PC-9 (cell line): Measurements from ENCODE around the gene SGK1. TPM values are rescaled to one million over a fixed set of nuclear protein-coding genes. Genes with fewer than 3 reads are reported as not detected.
"Not testable (repeated sequence)": the region's sequence is repeated elsewhere in the genome, so short reads cannot be mapped to it uniquely, and the experiment has no call there.

Experiments
- BruUV-seq: library from RNA; stranded (reverse); fragments of 400-500 nt; replicated peaks from 2 replicates; lab custom pipeline; 2021; lab: Mats Ljungman, UMichigan
- CTCF ChIA-PET: fragments of 300-600 bp; sonication (Branson Sonifier 250); formaldehyde crosslinking; loops from one replicate; lab custom pipeline; 2022; ENCODE audit warnings: antibody characterized with exemption; lab: Charles Lee
- POLR2A ChIA-PET: fragments of 300-600 bp; sonication (Branson Sonifier 250); formaldehyde crosslinking; loops from one replicate; lab custom pipeline; 2022; ENCODE audit warnings: antibody characterized with exemption; ENCODE audit not compliant: unreplicated experiment; lab: Charles Lee
- DNase-seq, 2 experiments: peaks; one replicate each; pipeline versions ENCODE4 v3.0.0 to v3.0.0-alpha.2; 2015 to 2022; ENCODE audit warnings: mixed read lengths in 1 of 2
- H2AFZ ChIP-seq: fragments of 200-600 bp; sonication (generic); 2 replicates; pipeline ENCODE4 v1.8.1; 2017; ENCODE audit warnings: antibody characterized with exemption
- H3F3A ChIP-seq: fragments of 200-600 bp; sonication (generic); 2 replicates; pipeline ENCODE4 v1.8.1; 2017; ENCODE audit warnings: antibody characterized with exemption, mild to moderate bottlenecking, low read depth; ENCODE audit not compliant: insufficient read depth
- H3K27ac ChIP-seq: fragments of 200-600 bp; sonication (generic); 2 replicates; pipeline ENCODE4 v1.6.1; 2016; ENCODE audit warnings: mixed run types
- H3K27me3 ChIP-seq: fragments of 200-600 bp; sonication (generic); 2 replicates; pipeline ENCODE4 v1.6.1; 2016; ENCODE audit warnings: low read depth, mixed run types; ENCODE audit not compliant: insufficient read depth
- H3K36me3 ChIP-seq: fragments of 200-600 bp; sonication (generic); 2 replicates; pipeline ENCODE4 v1.6.1; 2016; ENCODE audit warnings: low read depth, mixed run types
- H3K4me1 ChIP-seq: fragments of 200-600 bp; sonication (generic); replicated peaks from 2 replicates; pipeline ENCODE4 v1.6.1; 2016; ENCODE audit warnings: mixed run types; ENCODE audit not compliant: insufficient read depth
- H3K4me2 ChIP-seq: fragments of 200-600 bp; sonication (generic); 2 replicates; pipeline ENCODE4 v1.6.1; 2017; ENCODE audit warnings: mixed run types
- H3K4me3 ChIP-seq: fragments of 200-600 bp; sonication (generic); 2 replicates; pipeline ENCODE4 v1.6.1; 2016; ENCODE audit warnings: mixed run types
- H3K79me2 ChIP-seq: fragments of 200-600 bp; sonication (generic); 2 replicates; pipeline ENCODE4 v1.6.1; 2017; ENCODE audit warnings: low read depth, mixed run types
- H3K9me2 ChIP-seq: fragments of 200-600 bp; sonication (generic); 2 replicates; pipeline ENCODE4 v1.8.1; 2017; ENCODE audit warnings: mild to moderate bottlenecking; ENCODE audit not compliant: insufficient read depth
- H3K9me3 ChIP-seq: fragments of 200-600 bp; sonication (generic); 2 replicates; pipeline ENCODE4 v1.8.1; 2016; ENCODE audit warnings: low read depth; ENCODE audit not compliant: insufficient read depth
- H4K20me1 ChIP-seq: fragments of 200-600 bp; sonication (generic); 2 replicates; pipeline ENCODE4 v1.8.1; 2017; ENCODE audit not compliant: insufficient read depth
- EZH2 ChIP-seq: fragments of 200-600 bp; sonication (generic); IDR thresholded peaks from 2 replicates; pipeline ENCODE4 v1.8.0; 2017; ENCODE audit warnings: antibody characterized with exemption, low read depth
- intact Hi-C: fragments of 100-400 bp; cut with micrococcal nuclease; formaldehyde crosslinking; loops from one replicate; pipeline ENCODE4 v1.10.0; 2022; ENCODE audit not compliant: unreplicated experiment
- total RNA-seq: library from RNA; stranded (reverse); gene quantifications from 2 replicates; pipeline ENCODE4 v1.2.3, GENCODE V29; 2021
- TF ChIP-seq, protein P1 (sequence below): fragments of 200-600 bp; sonication (generic); conservative IDR thresholded peaks from 2 replicates; pipeline ENCODE4 v1.6.1; 2017; ENCODE audit warnings: mixed run types, antibody characterized with exemption, mild to moderate bottlenecking, moderate library complexity

SGK1 gene
- total RNA-seq, 1 experiment from 2014 or later = 11.3 TPM

- no peaks in the 10 kb centered on the region for H3K36me3 ChIP-seq
- no peak overlapping the region for H3K4me3 ChIP-seq
- H3K4me1 ChIP-seq = no peaks in the 10 kb centered on the region
- H3K9me3 ChIP-seq = no peaks in the 10 kb centered on the region
- TF ChIP-seq EZH2 = no peak
- TF ChIP-seq, protein P1, sequence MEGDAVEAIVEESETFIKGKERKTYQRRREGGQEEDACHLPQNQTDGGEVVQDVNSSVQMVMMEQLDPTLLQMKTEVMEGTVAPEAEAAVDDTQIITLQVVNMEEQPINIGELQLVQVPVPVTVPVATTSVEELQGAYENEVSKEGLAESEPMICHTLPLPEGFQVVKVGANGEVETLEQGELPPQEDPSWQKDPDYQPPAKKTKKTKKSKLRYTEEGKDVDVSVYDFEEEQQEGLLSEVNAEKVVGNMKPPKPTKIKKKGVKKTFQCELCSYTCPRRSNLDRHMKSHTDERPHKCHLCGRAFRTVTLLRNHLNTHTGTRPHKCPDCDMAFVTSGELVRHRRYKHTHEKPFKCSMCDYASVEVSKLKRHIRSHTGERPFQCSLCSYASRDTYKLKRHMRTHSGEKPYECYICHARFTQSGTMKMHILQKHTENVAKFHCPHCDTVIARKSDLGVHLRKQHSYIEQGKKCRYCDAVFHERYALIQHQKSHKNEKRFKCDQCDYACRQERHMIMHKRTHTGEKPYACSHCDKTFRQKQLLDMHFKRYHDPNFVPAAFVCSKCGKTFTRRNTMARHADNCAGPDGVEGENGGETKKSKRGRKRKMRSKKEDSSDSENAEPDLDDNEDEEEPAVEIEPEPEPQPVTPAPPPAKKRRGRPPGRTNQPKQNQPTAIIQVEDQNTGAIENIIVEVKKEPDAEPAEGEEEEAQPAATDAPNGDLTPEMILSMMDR = no peak
- H3K4me2 ChIP-seq = no peak overlapping the region
- H3K27me3 ChIP-seq = no peaks in the 10 kb centered on the region
- H3K79me2 ChIP-seq = no peaks in the 10 kb centered on the region
- no peaks in the 10 kb centered on the region for H3K9me2 ChIP-seq
- CTCF ChIA-PET = no interaction called here
- DNase-seq = no peak
- BruUV-seq = no TSS peak
- POLR2A ChIA-PET = no interaction called here
- H3K27ac ChIP-seq = no peak overlapping the region
- no peaks in the 10 kb centered on the region for H3F3A ChIP-seq
- H2AFZ ChIP-seq = no peak overlapping the region
- H4K20me1 ChIP-seq = no peaks in the 10 kb centered on the region
- intact Hi-C loops = no loop called here
These were observed 4.3 kb upstream of the SGK1 start for GRCh38 chr6:134322216-134322615.

GRCh38 chr6:134321246-134321645 lies 3.3 kb upstream of the SGK1 start:
- no peak overlapping the region for H3K27ac ChIP-seq
- H3K9me2 ChIP-seq = no peaks in the 10 kb centered on the region
- intact Hi-C loops = no loop called here

DNA sequence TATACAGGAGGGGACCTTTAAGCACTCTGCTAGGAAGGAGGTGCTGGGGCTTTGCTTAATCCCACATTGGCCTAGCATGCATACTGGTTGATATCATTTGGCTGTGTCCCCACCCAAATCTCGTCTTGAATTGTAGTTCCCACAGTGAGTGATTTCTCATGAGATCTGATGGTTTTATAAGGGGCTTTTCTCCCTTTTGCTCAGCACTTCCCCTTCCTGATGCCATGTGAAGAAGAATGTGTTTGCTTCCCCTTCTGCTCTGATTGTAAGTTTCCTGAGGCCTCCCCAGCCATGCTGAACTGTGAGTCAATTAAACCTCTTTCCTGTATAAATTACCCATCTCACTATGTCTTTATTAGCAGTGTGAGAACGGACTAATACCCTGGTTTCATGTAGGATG lies 1.8 kb upstream of the SGK1 start:
- CTCF ChIA-PET = interaction anchor here (0.6 kb wide), 1 partner anchor 78 kb away, joined by 3 read pairs; no protein-coding TSS in a partner anchor
- H3F3A ChIP-seq, DNase-seq, H3K9me2 ChIP-seq, H3K79me2 ChIP-seq, BruUV-seq, H4K20me1 ChIP-seq, H3K36me3 ChIP-seq, H2AFZ ChIP-seq, H3K9me3 ChIP-seq, POLR2A ChIA-PET, H3K27ac ChIP-seq, intact Hi-C loops, H3K4me3 ChIP-seq, H3K4me2 ChIP-seq, H3K27me3 ChIP-seq, H3K4me1 ChIP-seq: not testable (repeated sequence)

More at GRCh38 chr6:134321246-134321645, 3.3 kb upstream of the SGK1 start:
- Histone ChIP-seq H3K27me3 (no peaks in the 10 kb centered on the region), H3K9me3 (no peaks in the 10 kb centered on the region), H3K4me3 (no peak overlapping the region), H3K36me3 (no peaks in the 10 kb centered on the region), H3K79me2 (no peaks in the 10 kb centered on the region), H3K4me1 (no peaks in the 10 kb centered on the region), H4K20me1 (no peaks in the 10 kb centered on the region), H3F3A (no peaks in the 10 kb centered on the region), H3K4me2 (no peak overlapping the region), H2AFZ (no peak overlapping the region)
- no TSS peak for BruUV-seq
- CTCF ChIA-PET = no interaction called here
- POLR2A ChIA-PET = no interaction called here
- no peak for TF ChIP-seq EZH2
- TF ChIP-seq, protein P1 = no peak
- DNase-seq = no peak

GRCh38 chr6:134318974-134319281 lies 1.0 kb upstream of the SGK1 start:
- no peak for DNase-seq
- ChIA-PET POLR2A (no interaction called here), CTCF (no interaction called here)

More at GRCh38 chr6:134318974-134319281, 1.0 kb upstream of the SGK1 start:
- H3K27ac ChIP-seq = no peak overlapping the region
- H3K4me1 ChIP-seq = no peaks in the 10 kb centered on the region
- no peaks in the 10 kb centered on the region for H3K27me3 ChIP-seq
- H3K79me2 ChIP-seq = no peaks in the 10 kb centered on the region
- TF ChIP-seq EZH2 = no peak
- TF ChIP-seq, protein P1 = no peak
- H4K20me1 ChIP-seq = no peaks in the 10 kb centered on the region
- no peaks in the 10 kb centered on the region for H3K9me3 ChIP-seq
- H2AFZ ChIP-seq = no peak overlapping the region
- no TSS peak for BruUV-seq
- no peak overlapping the region for H3K4me2 ChIP-seq
- intact Hi-C loops = no loop called here
- no peaks in the 10 kb centered on the region for H3F3A ChIP-seq
- no peak overlapping the region for H3K4me3 ChIP-seq
- no peaks in the 10 kb centered on the region for H3K9me2 ChIP-seq
- H3K36me3 ChIP-seq = no peaks in the 10 kb centered on the region
